H4 (cell line): ENCODE data around the gene HPSE. TPM values are rescaled to one million over a fixed set of nuclear protein-coding genes. Genes with fewer than 3 reads are reported as not detected.
"Not testable (repeated sequence)": the region's sequence is repeated elsewhere in the genome, so short reads cannot be mapped to it uniquely, and the experiment has no call there.

Source experiments
- DNase-seq: peaks from one replicate; pipeline ENCODE4 v3.0.0-alpha.2; 2015; ENCODE audit warnings: low spot score
- total RNA-seq: library from RNA; depleted of rRNA; stranded (reverse); fragments of >200 nt; shearing (Covaris generic); gene quantifications from 2 replicates; pipeline ENCODE4 v1.2.3, GENCODE V29; 2014

The HPSE gene
- total RNA-seq, 1 experiment from 2014 or later, result 5.6 TPM

GRCh38 chr4:83284193-83285054 is 50.2 kb downstream of the HPSE start, which contains the start of gene COQ2:
Gene COQ2 (minus strand): TSS chr4:83284798. CDS start chr4:83284764, 34 bp downstream.
- DNase-seq, result peak; percentile 95

- DNase-seq, result no peak
Observed at GRCh38 chr4:83283181-83283580, 51.5 kb downstream of the HPSE start.

GRCh38 chr4:83282049-83282535 is 52.6 kb downstream of the HPSE start:
- peak; percentile 43 for DNase-seq

GRCh38 chr4:83281307-83281706 is 53.3 kb downstream of the HPSE start:
- DNase-seq, result no peak

GRCh38 chr4:83276299-83277040 is 58.2 kb downstream of the HPSE start:
- no peak for DNase-seq

- not testable (repeated sequence) for DNase-seq
Observed at GRCh38 chr4:83273926-83274325, 60.7 kb downstream of the HPSE start.

GRCh38 chr4:83272900-83273299 is 61.7 kb downstream of the HPSE start:
- DNase-seq, result no peak

GRCh38 chr4:83269256-83269655 is 65.4 kb downstream of the HPSE start:
- no peak for DNase-seq

GRCh38 chr4:83268491-83268890 is 66.2 kb downstream of the HPSE start:
- no peak for DNase-seq

GRCh38 chr4:83267830-83268475 is 66.7 kb downstream of the HPSE start:
- peak; percentile 21 for DNase-seq

- DNase-seq, result peak; percentile 74
Observed at GRCh38 chr4:83267121-83267829, 67.4 kb downstream of the HPSE start.

GRCh38 chr4:83266689-83267088 is 68.0 kb downstream of the HPSE start:
- no peak for DNase-seq

GRCh38 chr4:83263106-83263505 is 71.5 kb downstream of the HPSE start:
- no peak for DNase-seq

- DNase-seq, result no peak
Observed at GRCh38 chr4:83262682-83263081, 72.0 kb downstream of the HPSE start.

GRCh38 chr4:83261307-83261706 is 73.3 kb downstream of the HPSE start:
- no peak for DNase-seq

- DNase-seq, result no peak
Observed at GRCh38 chr4:83259586-83259985, 75.1 kb downstream of the HPSE start.

GRCh38 chr4:83258461-83258860 is 76.2 kb downstream of the HPSE start:
- no peak for DNase-seq

- DNase-seq, result no peak
Observed at GRCh38 chr4:83257811-83258210, 76.8 kb downstream of the HPSE start.

- peak; percentile 75 for DNase-seq
Observed at GRCh38 chr4:83255584-83255983, 79.1 kb downstream of the HPSE start.

GRCh38 chr4:83252782-83253405 is 81.8 kb downstream of the HPSE start:
- DNase-seq, result peak; percentile 71

GRCh38 chr4:83251447-83251830 is 83.2 kb downstream of the HPSE start:
- no peak for DNase-seq
